Smooth muscle cell (in vitro differentiated cells): ENCODE measurements around the gene TRIM38. TPM values are rescaled to one million over a fixed set of nuclear protein-coding genes. Genes with fewer than 3 reads are reported as not detected.
A peak's percentile ranks its signal among the peaks of the same experiment; 100 is the strongest.

Experiments
- DNase-seq: peaks from one replicate; lab custom pipeline; 2025; ENCODE audit not compliant: unreplicated experiment; lab: John Stamatoyannopoulos, UW
- H2AFZ ChIP-seq: fragments of 200-600 bp; sonication (generic); 2 replicates; pipeline ENCODE4 v1.6.0; 2016; ENCODE audit warnings: antibody characterized with exemption, low read depth, mild to moderate bottlenecking
- H3F3A ChIP-seq: fragments of 200-600 bp; sonication (generic); 2 replicates; pipeline ENCODE4 v1.6.0; 2017; ENCODE audit warnings: antibody characterized with exemption, low read depth
- H3K27ac ChIP-seq: fragments of 200-600 bp; sonication (generic); 2 replicates; pipeline ENCODE4 v1.5.1; 2016; ENCODE audit warnings: low read depth, mild to moderate bottlenecking
- H3K27me3 ChIP-seq: fragments of 200-600 bp; sonication (generic); 2 replicates; pipeline ENCODE4 v1.6.1; 2016; ENCODE audit warnings: low read depth, mild to moderate bottlenecking
- H3K36me3 ChIP-seq: fragments of 200-600 bp; sonication (generic); 2 replicates; pipeline ENCODE4 v1.5.1; 2016; ENCODE audit warnings: low read depth
- H3K4me1 ChIP-seq: fragments of 200-600 bp; sonication (generic); 2 replicates; pipeline ENCODE4 v1.5.1; 2016; ENCODE audit warnings: low read depth
- H3K4me2 ChIP-seq: fragments of 200-600 bp; sonication (generic); 2 replicates; pipeline ENCODE4 v1.6.0; 2016; ENCODE audit warnings: mild to moderate bottlenecking
- H3K4me3 ChIP-seq: fragments of 200-600 bp; sonication (generic); 2 replicates; pipeline ENCODE4 v1.5.1; 2016; ENCODE audit warnings: mild to moderate bottlenecking
- H3K79me2 ChIP-seq: fragments of 200-600 bp; sonication (generic); 2 replicates; pipeline ENCODE4 v1.6.0; 2016; ENCODE audit warnings: low read depth, mild to moderate bottlenecking
- H3K9ac ChIP-seq: fragments of 200-600 bp; sonication (generic); 2 replicates; pipeline ENCODE4 v1.6.0; 2016; ENCODE audit warnings: low read depth
- H3K9me3 ChIP-seq: fragments of 200-600 bp; sonication (generic); replicated peaks from 2 replicates; pipeline ENCODE4 v1.5.1; 2016; ENCODE audit warnings: low read depth
- H4K20me1 ChIP-seq: fragments of 200-600 bp; sonication (generic); 2 replicates; pipeline ENCODE4 v1.6.0; 2016; ENCODE audit warnings: low read depth
- CTCF ChIP-seq: fragments of 200-600 bp; sonication (generic); IDR thresholded peaks from 2 replicates; pipeline ENCODE4 v1.5.1; 2017; ENCODE audit warnings: borderline replicate concordance, mild to moderate bottlenecking, antibody characterized with exemption; ENCODE audit not compliant: insufficient read depth, poor library complexity, severe bottlenecking
- WGBS: methylation state at CpG from one replicate; pipeline ENCODE4 v1.1.7; 2016; ENCODE audit warnings: low lambda C conversion rate; 5-methylcytosine and 5-hydroxymethylcytosine counted together
- polyA plus RNA-seq: library from polyadenylated mRNA; unstranded; fragments of >200 nt; fragmentation: Nextera tagmentation; extraction: Ambion mirVana; gene quantifications from 2 replicates; pipeline ENCODE4 v1.2.1, GENCODE V29; 2016
- total RNA-seq: library from RNA; depleted of rRNA; stranded (reverse); fragments of >200 nt; gene quantifications from 2 replicates; pipeline ENCODE4 v1.2.3, GENCODE V29; 2014

TRIM38 gene
- total and polyA plus RNA-seq, 2 experiments from 2014 or later: 6.1 to 9.1 TPM

- Histone ChIP-seq H3K27ac (peak overlapping the region; percentile 88), H3K4me2 (peak overlapping the region; percentile 93), H3F3A (peaks cover 25% of the 10 kb centered on the region), H3K9me3 (no peaks in the 10 kb centered on the region), H3K27me3 (no peaks in the 10 kb centered on the region), H3K79me2 (no peaks in the 10 kb centered on the region), H3K36me3 (no peaks in the 10 kb centered on the region), H3K4me3 (peak overlapping the region; percentile 67), H3K4me1 (peaks cover 46% of the 10 kb centered on the region), H2AFZ (no peak overlapping the region), H3K9ac (peak overlapping the region; percentile 64), H4K20me1 (no peaks in the 10 kb centered on the region)
- DNase-seq: no peak
- no peak for TF ChIP-seq CTCF
- WGBS: 56% methylated on average over 17 of the region's 17 CpGs
Observed at GRCh38 chr6:26025047-26025893, 62.7 kb downstream of the TRIM38 start.

GRCh38 chr6:26025894-26026832 is 63.6 kb downstream of the TRIM38 start:
- 1% methylated on average over 23 of the region's 23 CpGs for WGBS
- peak overlapping the region; percentile 88 for H3K27ac ChIP-seq
- H3K4me3 ChIP-seq: peak overlapping the region; percentile 67
- no peaks in the 10 kb centered on the region for H3K36me3 ChIP-seq
- H3K4me1 ChIP-seq: peaks cover 51% of the 10 kb centered on the region
- DNase-seq: peak; percentile 68
- peak overlapping the region; percentile 64 for H3K9ac ChIP-seq
- peak overlapping the region; percentile 93 for H3K4me2 ChIP-seq
- no peaks in the 10 kb centered on the region for H3K27me3 ChIP-seq
- no peaks in the 10 kb centered on the region for H4K20me1 ChIP-seq
- H2AFZ ChIP-seq: peak overlapping the region; percentile 75
- TF ChIP-seq CTCF: peak; percentile 79
- no peaks in the 10 kb centered on the region for H3K79me2 ChIP-seq
- no peaks in the 10 kb centered on the region for H3K9me3 ChIP-seq
- peaks cover 19% of the 10 kb centered on the region for H3F3A ChIP-seq

- no peaks in the 10 kb centered on the region for H3K79me2 ChIP-seq
- peaks cover 19% of the 10 kb centered on the region for H3F3A ChIP-seq
- peak overlapping the region; percentile 67 for H3K4me3 ChIP-seq
- no peak for TF ChIP-seq CTCF
- peaks cover 51% of the 10 kb centered on the region for H3K4me1 ChIP-seq
- no peaks in the 10 kb centered on the region for H3K27me3 ChIP-seq
- under 1% methylated on average over 44 of the region's 44 CpGs for WGBS
- H2AFZ ChIP-seq: peak overlapping the region; percentile 75
- peak overlapping the region; percentile 88 for H3K27ac ChIP-seq
- peak; percentile 49 for DNase-seq
- peak overlapping the region; percentile 93 for H3K4me2 ChIP-seq
- H3K36me3 ChIP-seq: no peaks in the 10 kb centered on the region
- peak overlapping the region; percentile 38 for H3K9ac ChIP-seq
- no peaks in the 10 kb centered on the region for H3K9me3 ChIP-seq
- H4K20me1 ChIP-seq: no peaks in the 10 kb centered on the region
Observed at GRCh38 chr6:26026833-26027490, 64.4 kb downstream of the TRIM38 start.
